ENCODE results near the gene SEPTIN1. TPM values are rescaled to one million over a fixed set of nuclear protein-coding genes. Genes with fewer than 3 reads are reported as not detected.

SEPTIN1 gene
- total and polyA plus RNA-seq, 2 donors (not counting 3 experiments of a cell fraction or from before 2014, with no cell fraction given), result 0.07 to 0.75 TPM

- CTCF ChIA-PET, result interaction anchor here (1.8 kb wide), 1 partner anchor 50 kb away, joined by 5 read pairs; no protein-coding TSS in a partner anchor
- Histone ChIP-seq H3K27me3 (ENCODE audit: control insufficient read depth in 2 of 2, insufficient read depth in 2 of 2, low read length in 2 of 2) (no peaks in the 10 kb centered on the region), H3K4me1 (ENCODE audit: control insufficient read depth, extremely low read depth, insufficient read depth, low read length) (peaks cover 10% of the 10 kb centered on the region), H3K36me3 (ENCODE audit: control insufficient read depth in 2 of 2, extremely low read depth in 1 of 2, insufficient read depth in 2 of 2, low read length in 2 of 2) (peaks cover 0 to 27% of the 10 kb centered on the region in 2 experiments), H2AFZ (ENCODE audit: low read depth, low read length) (no peak overlapping the region), H3K9ac (replicated peaks; ENCODE audit: extremely low read depth, insufficient read depth, low read length) (no peak overlapping the region), H4K20me1 (replicated peaks; ENCODE audit: control insufficient read depth, extremely low read depth, insufficient read depth, low read length) (no peaks in the 10 kb centered on the region), H3K9me1 (replicated peaks; ENCODE audit: control insufficient read depth, extremely low read depth, insufficient read depth, low read length) (no peaks in the 10 kb centered on the region), H3K4me3 (replicated peaks in 1 of 3; ENCODE audit: insufficient read depth in 1 of 3, low read depth in 1 of 3, low read length in 3 of 3) (no peak overlapping the region), H3K9me3 (replicated peaks; ENCODE audit: control insufficient read depth, insufficient read depth, low read length) (no peaks in the 10 kb centered on the region), H3K4me2 (ENCODE audit: insufficient read depth, low read length) (no peak overlapping the region), H3K27ac (ENCODE audit: insufficient read depth, low read depth, low read length) (no peak overlapping the region), H3K79me2 (ENCODE audit: control insufficient read depth, insufficient read depth, low read length) (peaks cover 33% of the 10 kb centered on the region)
- intact Hi-C loops (cut with micrococcal nuclease) (no loop called here), dilution Hi-C loops (cut with MboI; ENCODE audit: extremely low pct_ligation_motif_present, low sequenced_read_pairs) (no loop called here)
- FAIRE-seq, result no peak
- POLR2A ChIA-PET, result no interaction called here
- no peak for TF ChIP-seq JUN (IDR thresholded peaks at IDR 0.05; ENCODE audit: borderline replicate concordance, insufficient read depth, insufficient read length, low read depth)
- TF ChIP-seq POLR2A (IDR thresholded peaks at IDR 0.05; ENCODE audit: low read depth, low read length), result no peak
- no peak for TF ChIP-seq MAX (IDR thresholded peaks at IDR 0.05; ENCODE audit: insufficient read depth, insufficient read length)
- TF ChIP-seq EZH2 (IDR thresholded peaks at IDR 0.05; ENCODE audit: borderline replicate concordance, low read depth, low read length, severe bottlenecking), result no peak
- TF ChIP-seq FOS (IDR thresholded peaks at IDR 0.05; ENCODE audit: borderline replicate concordance, insufficient read depth, low read length), result no peak
- no peak for TF ChIP-seq MYC (IDR thresholded peaks at IDR 0.05; ENCODE audit: low read depth, low read length)
- TF ChIP-seq POLR2AphosphoS5 (IDR thresholded peaks at IDR 0.05; ENCODE audit: insufficient read depth, low read depth, low read length), result no peak
- TF ChIP-seq CTCF (IDR thresholded peaks at IDR 0.05; ENCODE audit: extremely low read depth in 1 of 2, insufficient read depth in 1 of 2, low read depth in 1 of 2, low read length in 2 of 2), result no peak
- TF ChIP-seq GATA2 (IDR thresholded peaks at IDR 0.05; ENCODE audit: insufficient read depth, insufficient read length, low read depth, low read length), result no peak
- no TSS peak for BruUV-seq (replicated peaks)
- no peak for DNase-seq (ENCODE audit: low read depth, low spot score)
Observed at GRCh38 chr16:30358990-30359870, 23.1 kb downstream of the SEPTIN1 start.

All from endothelial cell of umbilical vein (primary cell).